Measurements from ENCODE around the gene RARA. TPM values are rescaled to one million over a fixed set of nuclear protein-coding genes. Genes with fewer than 3 reads are reported as not detected.
A peak's percentile ranks its signal among the peaks of the same experiment; 100 is the strongest.

Gene RARA
- total RNA-seq, 4 donors from 2014 or later, result 19.4 to 32.1 (median 28.3) TPM

DNA sequence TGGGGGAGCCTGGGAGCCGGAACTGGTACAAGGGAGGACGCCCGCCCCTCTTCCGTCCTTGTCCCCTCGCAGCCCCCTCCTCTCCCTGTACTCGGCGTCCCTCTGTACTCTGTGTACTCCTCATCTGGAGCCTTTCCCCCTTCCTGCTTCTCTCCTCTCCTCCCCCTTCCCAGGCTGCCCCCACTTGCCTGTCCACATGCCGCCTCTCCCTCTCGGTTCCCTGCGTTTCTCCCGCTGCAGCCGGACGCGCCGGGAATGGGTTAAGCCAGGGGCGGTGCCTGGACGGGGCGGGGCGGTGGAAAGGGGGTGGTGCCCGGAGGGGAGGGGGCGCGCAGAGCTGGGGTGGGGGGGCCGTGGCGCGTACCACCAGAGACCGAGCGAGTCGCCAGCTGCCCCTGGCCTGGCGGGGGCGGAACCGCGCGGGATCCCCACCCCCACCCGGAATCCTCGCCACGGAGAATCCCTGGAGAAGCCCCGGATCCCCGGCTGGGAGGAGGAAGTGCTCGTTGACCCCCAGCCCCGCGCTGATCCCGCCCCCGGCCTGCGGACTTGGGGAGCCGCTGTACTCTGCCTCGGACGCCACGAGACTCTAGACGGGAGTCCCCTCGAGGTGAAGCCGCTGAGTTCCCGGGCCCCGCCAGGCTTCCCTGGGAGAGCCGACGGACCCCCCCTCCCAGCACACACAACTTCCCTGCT is 33.0 kb downstream of the RARA start:
- Histone ChIP-seq H3K4me1 (peaks cover 96% of the 10 kb centered on the region), H3K9me3 (no peaks in the 10 kb centered on the region), H3K27me3 (no peaks in the 10 kb centered on the region), H3K36me3 (no peaks in the 10 kb centered on the region), H3K4me3 (peak overlapping the region; percentile 70), H3K27ac (peak overlapping the region; percentile 96)
- peak in 1 of 2 donors; percentile 93 for DNase-seq (ENCODE audit: low spot score in 2 of 2)
- 2% methylated on average over 22 of the region's 55 CpGs for WGBS
- TF ChIP-seq POLR2AphosphoS5 (IDR thresholded peaks at IDR 0.05) (no peak), POLR2A (IDR thresholded peaks at IDR 0.05) (no peak), EP300 (IDR thresholded peaks at IDR 0.05) (no peak)
- TF ChIP-seq, protein P1, sequence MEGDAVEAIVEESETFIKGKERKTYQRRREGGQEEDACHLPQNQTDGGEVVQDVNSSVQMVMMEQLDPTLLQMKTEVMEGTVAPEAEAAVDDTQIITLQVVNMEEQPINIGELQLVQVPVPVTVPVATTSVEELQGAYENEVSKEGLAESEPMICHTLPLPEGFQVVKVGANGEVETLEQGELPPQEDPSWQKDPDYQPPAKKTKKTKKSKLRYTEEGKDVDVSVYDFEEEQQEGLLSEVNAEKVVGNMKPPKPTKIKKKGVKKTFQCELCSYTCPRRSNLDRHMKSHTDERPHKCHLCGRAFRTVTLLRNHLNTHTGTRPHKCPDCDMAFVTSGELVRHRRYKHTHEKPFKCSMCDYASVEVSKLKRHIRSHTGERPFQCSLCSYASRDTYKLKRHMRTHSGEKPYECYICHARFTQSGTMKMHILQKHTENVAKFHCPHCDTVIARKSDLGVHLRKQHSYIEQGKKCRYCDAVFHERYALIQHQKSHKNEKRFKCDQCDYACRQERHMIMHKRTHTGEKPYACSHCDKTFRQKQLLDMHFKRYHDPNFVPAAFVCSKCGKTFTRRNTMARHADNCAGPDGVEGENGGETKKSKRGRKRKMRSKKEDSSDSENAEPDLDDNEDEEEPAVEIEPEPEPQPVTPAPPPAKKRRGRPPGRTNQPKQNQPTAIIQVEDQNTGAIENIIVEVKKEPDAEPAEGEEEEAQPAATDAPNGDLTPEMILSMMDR (IDR thresholded peaks at IDR 0.05), result no peak

DNA sequence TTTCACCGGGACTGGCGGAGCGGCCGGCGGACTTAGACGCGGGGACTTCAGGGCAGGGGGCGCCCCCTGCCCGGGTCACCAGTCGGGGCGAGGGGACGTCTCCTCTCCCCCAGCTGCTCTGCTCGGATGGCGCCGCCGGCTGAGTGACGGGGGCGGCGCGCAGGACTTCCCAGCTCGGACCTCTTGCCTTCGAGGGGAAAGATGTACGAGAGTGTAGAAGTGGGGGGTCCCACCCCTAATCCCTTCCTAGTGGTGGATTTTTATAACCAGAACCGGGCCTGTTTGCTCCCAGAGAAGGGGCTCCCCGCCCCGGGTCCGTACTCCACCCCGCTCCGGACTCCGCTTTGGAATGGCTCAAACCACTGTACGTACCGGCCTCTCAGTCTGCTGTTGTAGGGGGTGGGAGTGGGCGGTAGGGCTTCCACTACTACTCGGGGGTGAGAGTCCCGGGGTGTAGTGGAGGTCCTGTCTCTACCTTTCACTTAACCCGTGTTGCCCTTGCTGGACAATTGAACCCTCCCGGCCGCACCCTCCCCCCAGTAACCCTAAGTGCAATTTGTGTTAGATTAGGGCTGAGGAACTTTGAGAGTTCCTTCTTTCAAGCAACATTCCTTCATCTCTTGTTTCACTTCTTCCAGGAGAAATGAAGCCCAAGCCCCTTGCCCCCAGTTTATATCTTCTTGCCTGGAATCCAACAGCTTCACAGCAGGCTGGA is 33.7 kb downstream of the RARA start:
- H3K9me3 ChIP-seq, result no peaks in the 10 kb centered on the region
- no peaks in the 10 kb centered on the region for H3K27me3 ChIP-seq
- H3K36me3 ChIP-seq, result no peaks in the 10 kb centered on the region
- H3K4me1 ChIP-seq, result peaks cover 96% of the 10 kb centered on the region
- H3K27ac ChIP-seq, result peak overlapping the region; percentile 96
- H3K4me3 ChIP-seq, result peak overlapping the region; percentile 70
- no peak for TF ChIP-seq EP300 (IDR thresholded peaks at IDR 0.05)
- no peak for TF ChIP-seq POLR2AphosphoS5 (IDR thresholded peaks at IDR 0.05)
- TF ChIP-seq POLR2A (IDR thresholded peaks at IDR 0.05), result no peak
- TF ChIP-seq, protein P1 (IDR thresholded peaks at IDR 0.05), result no peak
- 13% methylated on average over 16 of the region's 38 CpGs for WGBS
- DNase-seq (ENCODE audit: low spot score in 2 of 2), result no peak

DNA sequence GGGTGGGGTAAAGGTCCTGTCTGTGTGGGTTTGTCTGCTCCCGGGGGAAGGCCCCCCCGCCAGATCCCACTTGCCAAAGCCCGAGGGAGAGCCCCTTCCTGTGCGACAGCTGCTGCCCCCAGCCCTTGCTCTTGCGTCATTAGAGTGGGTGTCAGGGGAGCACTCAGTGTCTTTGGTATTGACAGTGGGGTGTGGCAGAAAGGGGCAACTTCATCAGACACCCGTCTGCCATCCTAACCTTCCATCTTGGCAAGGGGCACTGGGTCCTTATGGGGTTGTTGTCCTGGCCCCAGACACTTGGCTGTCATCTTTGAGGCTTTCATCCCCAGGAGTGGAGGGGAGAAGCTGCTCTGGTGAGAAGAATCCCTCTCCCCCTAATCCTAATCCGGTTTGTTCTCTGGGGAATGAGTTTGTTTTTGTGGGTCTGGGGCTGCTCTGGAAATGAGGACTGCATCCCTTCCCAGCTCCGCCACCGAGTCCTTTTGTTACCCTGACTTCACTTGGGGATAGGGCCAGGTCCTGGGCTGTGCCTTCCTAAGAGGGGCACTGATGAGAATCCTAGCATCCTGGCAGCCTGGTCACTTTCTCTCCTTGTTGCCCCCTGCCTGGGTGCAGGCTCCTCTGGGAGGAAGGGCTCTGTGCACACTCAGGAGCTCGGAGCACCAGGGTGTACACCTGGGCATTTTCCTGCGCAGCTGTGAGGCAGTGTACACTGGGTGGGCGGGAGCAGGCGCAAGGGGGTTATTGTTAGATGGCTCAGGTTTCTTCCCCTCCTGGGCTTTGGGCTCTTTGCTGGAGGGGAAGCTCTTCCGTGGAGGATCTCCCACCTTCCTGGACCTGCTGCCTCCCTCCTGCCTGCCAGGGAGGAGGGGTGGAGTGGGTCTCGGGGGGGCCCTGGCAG is 34.5 kb downstream of the RARA start:
- 35% methylated on average over 9 of the region's 15 CpGs for WGBS
- Histone ChIP-seq H3K4me1 (peaks cover 96% of the 10 kb centered on the region), H3K9me3 (no peaks in the 10 kb centered on the region), H3K27ac (peak overlapping the region; percentile 96), H3K36me3 (no peaks in the 10 kb centered on the region), H3K4me3 (peak overlapping the region; percentile 70), H3K27me3 (no peaks in the 10 kb centered on the region)
- TF ChIP-seq EP300 (IDR thresholded peaks at IDR 0.05) (no peak), POLR2AphosphoS5 (IDR thresholded peaks at IDR 0.05) (no peak), POLR2A (IDR thresholded peaks at IDR 0.05) (no peak)
- TF ChIP-seq, protein P1 (IDR thresholded peaks at IDR 0.05), result no peak
- no peak for DNase-seq (ENCODE audit: low spot score in 2 of 2)

DNA sequence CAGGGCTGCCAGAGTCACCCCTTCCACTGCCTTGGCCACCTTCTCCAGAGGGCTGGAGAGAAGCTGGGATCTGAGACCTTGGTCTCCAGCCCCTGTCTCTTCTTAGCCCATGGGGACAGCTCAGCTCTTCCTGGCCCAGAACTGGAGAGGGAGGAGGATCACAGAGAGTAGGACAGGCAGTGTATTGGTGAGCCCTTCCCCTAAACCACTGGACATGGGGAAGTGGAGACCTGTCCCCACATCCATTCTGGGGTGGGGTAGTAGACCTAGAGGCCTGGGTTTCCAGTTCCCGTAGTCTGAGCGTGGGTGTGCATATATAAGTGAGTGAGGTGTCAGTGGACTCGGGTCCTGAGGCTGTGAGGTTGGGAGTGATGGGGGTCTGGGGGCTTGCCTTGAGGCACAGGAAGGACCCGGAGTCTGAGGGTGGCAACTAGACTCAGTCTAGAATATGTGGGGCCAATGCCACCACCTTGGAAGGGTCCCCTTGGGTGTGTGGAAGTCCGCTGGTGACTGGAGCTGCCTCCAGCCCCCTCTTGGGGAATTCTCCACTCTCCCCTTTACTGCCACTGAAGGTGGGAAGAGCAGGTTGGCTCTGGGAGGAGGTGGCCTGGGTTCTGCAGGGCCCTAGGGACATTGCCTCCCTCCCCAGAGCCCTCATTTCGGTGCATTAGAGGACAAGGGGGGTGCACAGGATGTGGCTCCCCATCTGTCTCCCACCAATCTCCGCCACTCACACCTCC is 35.6 kb downstream of the RARA start:
- 39% methylated on average over 4 of the region's 7 CpGs for WGBS
- peaks cover 96% of the 10 kb centered on the region for H3K4me1 ChIP-seq
- TF ChIP-seq POLR2AphosphoS5 (IDR thresholded peaks at IDR 0.05), result no peak
- TF ChIP-seq, protein P1 (IDR thresholded peaks at IDR 0.05), result no peak
- TF ChIP-seq EP300 (IDR thresholded peaks at IDR 0.05), result no peak
- no peak for TF ChIP-seq POLR2A (IDR thresholded peaks at IDR 0.05)
- H3K27ac ChIP-seq, result peak overlapping the region; percentile 96
- DNase-seq (ENCODE audit: low spot score in 2 of 2), result no peak
- peaks cover 5% of the 10 kb centered on the region for H3K36me3 ChIP-seq
- H3K27me3 ChIP-seq, result no peaks in the 10 kb centered on the region
- H3K4me3 ChIP-seq, result peak overlapping the region; percentile 70
- H3K9me3 ChIP-seq, result no peaks in the 10 kb centered on the region

Measured in suprapubic skin (tissue), 4 donors.